GM21576 (cell line): ENCODE results near the gene NADSYN1.
"Not testable (repeated sequence)": the region's sequence is repeated elsewhere in the genome, so short reads cannot be mapped to it uniquely, and the experiment has no call there.

Experiments used
- ATAC-seq: cut with Tn5 transposase; IDR thresholded peaks from one replicate; pipeline ENCODE4 v1.9.1; 2021; ENCODE audit warnings: mild to moderate bottlenecking, moderate library complexity; ENCODE audit not compliant: unreplicated experiment

NADSYN1 gene

GRCh38 chr11:71518506-71519471 is 65.8 kb downstream of the NADSYN1 start:
- ATAC-seq: no peak

GRCh38 chr11:71519546-71519945 is 66.5 kb downstream of the NADSYN1 start:
- no peak for ATAC-seq

- no peak for ATAC-seq
These were observed 72.4 kb downstream of the NADSYN1 start for GRCh38 chr11:71525188-71525937.

DNA sequence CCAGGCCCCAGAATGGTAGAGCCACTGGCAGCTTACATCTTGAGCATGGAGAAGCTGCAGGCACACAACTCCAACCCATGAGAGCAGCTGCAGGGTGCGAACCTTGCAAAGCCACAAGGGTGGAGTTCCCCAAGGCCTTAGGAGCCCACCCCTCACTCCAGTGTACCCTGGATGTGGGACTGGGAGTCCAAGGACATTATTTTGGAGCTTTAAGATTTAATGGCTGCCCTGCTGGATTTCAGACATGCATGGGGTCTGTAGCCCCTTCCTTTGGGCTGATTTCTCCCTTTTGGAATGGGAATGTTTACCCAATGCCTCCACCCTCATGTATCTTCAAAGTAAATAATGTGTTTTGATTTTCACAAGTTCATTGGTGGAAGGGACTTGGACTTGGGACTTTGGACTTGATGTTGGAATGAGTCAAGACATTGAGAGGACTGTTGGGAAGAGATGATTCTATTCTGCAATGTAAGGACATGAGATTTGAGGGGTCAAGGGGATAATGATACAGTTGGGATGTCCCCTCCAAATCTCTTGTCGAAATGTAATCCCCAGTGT is 73.0 kb downstream of the NADSYN1 start:
- no peak for ATAC-seq

DNA sequence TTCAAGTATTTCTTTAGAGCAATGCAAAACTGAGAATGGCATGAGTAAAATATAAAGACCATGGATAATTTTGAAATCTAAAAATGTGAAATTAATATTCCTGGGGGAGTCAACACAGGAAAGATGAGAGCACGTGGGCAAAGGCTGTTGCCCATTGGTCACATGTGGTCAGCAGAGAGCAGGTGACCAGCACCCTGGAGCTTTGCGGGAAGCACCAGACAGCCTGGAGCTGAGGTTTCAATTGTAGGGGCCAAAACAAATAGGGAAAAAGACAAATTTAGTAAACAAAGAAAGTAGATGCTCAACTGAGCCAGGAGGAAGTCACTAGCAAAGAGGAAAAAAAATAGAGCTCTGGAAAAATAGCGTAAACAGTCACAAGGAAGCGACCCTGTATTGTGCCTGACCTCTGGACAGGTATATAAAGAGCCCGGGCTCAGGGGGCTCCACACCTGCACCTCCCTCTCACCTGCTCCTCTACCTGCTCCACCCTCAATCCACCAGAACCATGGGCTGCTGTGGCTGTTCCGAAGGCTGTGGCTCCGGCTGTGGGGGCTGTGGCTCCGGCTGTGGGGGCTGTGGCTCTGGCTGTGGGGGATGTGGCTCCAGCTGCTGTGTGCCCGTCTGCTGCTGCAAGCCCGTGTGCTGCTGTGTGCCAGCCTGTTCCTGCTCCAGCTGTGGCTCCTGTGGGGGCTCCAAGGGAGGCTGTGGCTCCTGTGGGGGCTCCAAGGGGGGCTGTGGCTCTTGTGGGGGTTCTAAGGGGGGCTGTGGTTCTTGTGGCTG is 74.0 kb downstream of the NADSYN1 start, which contains the start of gene KRTAP5-7:
TSS of gene KRTAP5-7 (plus strand) at position 472 of the 780 bp plus-strand sequence. CDS start at position 506, 34 bp downstream.
- ATAC-seq: not testable (repeated sequence)

DNA sequence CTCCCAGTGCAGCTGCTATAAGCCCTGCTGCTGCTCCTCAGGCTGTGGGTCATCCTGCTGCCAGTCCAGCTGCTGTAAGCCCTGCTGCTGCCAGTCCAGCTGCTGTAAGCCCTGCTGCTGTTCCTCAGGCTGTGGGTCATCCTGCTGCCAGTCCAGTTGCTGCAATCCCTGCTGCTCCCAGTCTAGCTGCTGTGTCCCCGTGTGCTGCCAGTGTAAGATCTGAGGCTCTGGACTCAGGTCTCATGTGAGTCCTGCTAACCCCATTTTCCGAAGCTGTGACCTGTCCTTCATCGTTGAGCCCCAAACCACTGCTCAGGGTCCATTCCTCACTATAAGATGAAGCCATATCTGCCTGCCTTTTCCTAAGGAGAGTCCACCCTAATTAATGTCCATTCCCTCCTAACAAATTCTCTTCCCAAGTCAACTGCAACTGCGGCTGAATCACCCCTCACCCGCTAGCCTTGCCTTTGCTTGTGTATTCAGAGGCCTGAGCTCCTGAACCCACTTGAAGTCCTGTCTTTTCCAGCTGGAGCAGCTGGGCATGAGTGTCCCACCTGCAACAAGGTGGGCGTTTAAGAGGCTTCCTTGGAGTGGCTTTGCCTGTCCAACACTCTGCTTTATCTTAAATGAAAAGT is 74.7 kb downstream of the NADSYN1 start:
- no peak for ATAC-seq

- ATAC-seq: no peak
These were observed 77.6 kb downstream of the NADSYN1 start for GRCh38 chr11:71530602-71531001.

DNA sequence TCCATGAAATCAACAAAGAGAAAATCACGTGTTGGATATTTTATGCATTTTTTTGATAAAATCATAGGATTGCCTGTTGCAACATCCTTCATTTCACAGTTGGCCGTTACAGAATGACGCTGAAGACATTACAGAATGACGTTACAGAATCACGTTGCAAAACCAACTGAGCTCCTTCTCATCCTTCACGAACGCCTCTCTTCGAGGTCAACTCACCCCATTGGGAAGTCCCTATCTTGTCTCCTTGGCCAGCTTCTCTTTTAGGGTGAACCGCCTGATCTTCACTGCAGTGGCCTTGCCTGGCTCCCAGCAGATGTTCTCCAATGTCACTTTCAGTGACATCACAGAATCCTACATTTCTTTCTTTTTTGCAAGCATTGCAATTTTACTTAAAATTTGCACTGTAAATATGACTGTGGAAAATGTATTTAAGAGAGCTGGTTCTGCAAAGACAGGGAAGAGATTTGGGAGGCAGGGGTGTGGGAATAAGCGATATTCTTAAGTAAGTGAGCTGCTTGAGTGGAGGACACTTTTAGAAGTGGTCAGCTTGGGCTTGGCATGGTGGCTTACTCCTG is 79.1 kb downstream of the NADSYN1 start:
- ATAC-seq: no peak

DNA sequence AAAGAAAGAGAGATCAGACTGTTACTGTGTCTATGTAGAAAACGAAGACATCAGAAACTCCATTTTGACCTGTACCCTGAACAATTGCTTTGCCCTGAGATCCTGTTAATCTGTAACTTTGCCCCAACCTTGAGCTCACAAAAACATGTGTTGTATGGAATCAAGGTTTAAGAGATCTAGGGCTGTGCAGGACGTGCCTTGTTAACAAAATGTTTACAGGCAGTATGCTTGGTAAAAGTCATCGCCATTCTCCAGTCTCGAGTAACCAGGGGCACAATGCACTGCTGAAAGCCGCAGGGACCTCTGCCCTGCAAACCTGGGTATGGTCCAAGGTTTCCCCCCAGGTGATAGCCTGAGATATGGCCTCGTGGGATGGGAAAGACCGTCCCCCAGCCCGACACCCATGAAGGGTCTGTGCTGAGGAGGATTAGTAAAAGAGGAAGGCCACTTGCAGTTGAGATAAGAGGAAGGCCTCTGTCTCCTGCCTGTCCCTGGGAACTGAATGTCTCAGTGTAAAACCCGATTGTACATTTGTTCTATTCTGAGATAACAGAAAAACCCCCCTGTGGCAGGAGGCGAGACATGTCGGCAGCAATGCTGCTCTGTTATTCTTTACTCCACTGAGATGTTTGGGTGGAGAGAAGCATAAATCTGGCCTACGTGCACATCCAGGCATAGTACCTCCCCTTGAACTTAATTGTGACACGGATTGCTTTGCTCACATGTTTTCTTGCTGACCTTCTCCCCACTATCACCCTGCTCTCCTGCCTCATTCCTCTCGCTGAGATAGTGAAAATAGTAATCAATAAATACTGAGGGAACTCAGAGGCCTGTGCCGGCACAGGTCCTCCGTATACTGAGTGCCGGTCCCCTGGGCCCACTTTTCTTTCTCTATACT is 82.0 kb downstream of the NADSYN1 start:
- not testable (repeated sequence) for ATAC-seq

DNA sequence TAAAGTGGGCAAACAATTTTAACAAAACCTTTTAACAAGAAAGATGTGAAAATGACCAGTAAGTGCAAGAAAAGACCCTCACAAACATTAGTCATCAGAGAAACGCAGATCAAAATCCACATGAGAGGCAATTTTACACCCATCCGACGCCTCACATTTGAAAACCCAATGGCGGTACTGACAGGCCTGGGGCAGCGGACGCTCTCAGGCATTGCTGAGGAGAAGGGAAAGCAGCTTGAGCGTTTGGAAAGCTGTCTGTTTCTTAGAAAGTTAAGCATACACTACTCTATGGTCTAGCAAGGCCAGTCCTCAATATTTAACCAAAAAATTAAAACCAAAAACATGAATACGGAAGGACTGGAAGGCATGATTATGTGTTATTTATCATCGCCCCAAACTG is 82.8 kb downstream of the NADSYN1 start:
- no peak for ATAC-seq

GRCh38 chr11:71537537-71537936 is 84.5 kb downstream of the NADSYN1 start:
- ATAC-seq: no peak

- ATAC-seq: not testable (repeated sequence)
These were observed 85.1 kb downstream of the NADSYN1 start, which contains the start of gene KRTAP5-8 for GRCh38 chr11:71537977-71538665. Gene KRTAP5-8, plus strand, starts transcription at chr11:71538025. Its CDS starts 31 bp downstream, at chr11:71538056.

DNA sequence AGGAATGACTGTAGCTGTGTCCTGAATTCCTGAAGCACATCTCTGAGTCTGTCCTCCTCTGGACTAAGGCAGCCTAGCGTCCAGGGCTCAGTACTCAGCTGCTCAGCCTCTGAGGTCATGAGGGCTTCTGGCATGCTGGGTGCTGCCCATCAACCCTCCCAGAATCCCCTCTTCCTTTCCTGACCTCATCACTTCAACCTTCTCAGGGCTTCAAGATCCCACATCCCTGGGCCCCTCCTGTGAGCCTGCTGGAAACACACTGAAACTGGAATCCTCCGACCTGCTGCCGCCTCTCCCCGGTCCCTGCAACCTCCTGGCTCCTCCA is 85.6 kb downstream of the NADSYN1 start:
- no peak for ATAC-seq

DNA sequence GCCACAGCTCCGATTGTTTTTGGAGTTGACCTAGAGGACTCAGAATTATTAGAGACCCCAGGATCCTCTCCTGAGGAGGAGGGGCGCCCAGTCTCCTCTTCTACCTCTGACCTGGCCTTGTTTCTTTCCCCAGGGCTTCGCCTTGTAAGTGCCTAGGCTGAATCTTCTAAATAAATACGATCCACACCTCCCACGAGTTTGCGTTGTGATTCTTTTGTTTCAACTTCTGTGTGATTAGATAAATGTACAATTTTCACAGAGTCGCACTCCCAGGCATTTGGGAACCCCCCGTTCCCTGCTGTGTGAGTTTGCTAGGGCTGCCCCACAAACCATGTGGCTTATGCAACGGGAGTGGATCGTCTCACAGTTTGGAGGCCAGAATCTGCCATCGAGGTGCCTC is 86.0 kb downstream of the NADSYN1 start:
- no peak for ATAC-seq

DNA sequence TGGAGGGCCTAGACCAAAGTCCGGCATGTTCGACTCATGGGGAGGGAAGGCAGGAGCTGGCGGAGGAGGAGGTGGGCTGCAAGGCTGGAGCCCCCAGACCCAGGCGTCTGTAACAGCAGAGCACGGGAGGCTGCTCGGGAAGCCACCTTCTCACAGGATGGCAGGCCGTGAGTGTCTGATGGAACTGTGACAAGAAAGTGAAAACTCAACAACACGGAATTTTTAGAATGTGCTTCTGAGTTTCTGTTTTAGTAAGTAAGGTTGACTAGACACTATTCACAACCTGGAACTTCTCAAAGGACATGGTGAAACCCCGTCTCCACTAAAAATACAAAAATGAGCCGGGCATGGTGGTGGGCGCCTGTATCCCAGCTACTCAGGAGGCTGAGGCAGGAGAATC is 87.0 kb downstream of the NADSYN1 start:
- not testable (repeated sequence) for ATAC-seq

- peak; percentile 49 for ATAC-seq
These were observed 87.7 kb downstream of the NADSYN1 start for GRCh38 chr11:71540521-71541304.

- ATAC-seq: no peak
These were observed 89.4 kb downstream of the NADSYN1 start for GRCh38 chr11:71542382-71542781.
